GM12878 (cell line): Measurements from ENCODE around the gene PCGF1. TPM values are rescaled to one million over a fixed set of nuclear protein-coding genes. Genes with fewer than 3 reads are reported as not detected.

ENCODE experiments used
- ATAC-seq: fragments of 200-7000 bp; cut with Tn5 transposase; 3 replicates; pipeline ENCODE4 v1.9.1; 2020; ENCODE audit warnings: mild to moderate bottlenecking, moderate library complexity
- BruUV-seq: library from RNA; stranded (reverse); fragments of 400-500 nt; replicated peaks from 2 replicates; lab custom pipeline; 2021; lab: Mats Ljungman, UMichigan
- CTCF ChIA-PET: fragments of 300-600 bp; sonication (Branson Sonifier 250); formaldehyde crosslinking; extraction: SDS; loops from one replicate; lab custom pipeline; 2021; ENCODE audit warnings: inconsistent platforms; lab: Yijun Ruan, JAX
- POLR2A ChIA-PET: fragments of 350-600 bp; formaldehyde crosslinking; extraction: SDS; loops from one replicate; lab custom pipeline; 2021; ENCODE audit warnings: inconsistent platforms; lab: Charles Lee
- RAD21 ChIA-PET: fragments of 300-600 bp; sonication (Branson Sonifier 250); formaldehyde crosslinking; loops from one replicate; lab custom pipeline; 2023; ENCODE audit warnings: antibody characterized with exemption; ENCODE audit not compliant: unreplicated experiment; lab: Charles Lee
- SMC1A ChIA-PET: fragments of 300-600 bp; sonication (Branson Sonifier 250); formaldehyde crosslinking; loops from one replicate; lab custom pipeline; 2023; ENCODE audit not compliant: unreplicated experiment, uncharacterized antibody; lab: Charles Lee
- DNase-seq: peaks from one replicate; pipeline ENCODE4 v3.0.0-alpha.2; 2011; ENCODE audit warnings: low read depth, low spot score
- FAIRE-seq: peaks from 3 replicates; lab custom pipeline; 2011; peaks lifted over from hg19 to GRCh38; lab: Jason Lieb, UNC
- H2AFZ ChIP-seq: 2 replicates; pipeline ENCODE4 v1.6.0; 2011; ENCODE audit warnings: low read depth, low read length, control low read depth; ENCODE audit not compliant: control insufficient read depth
- H3K27ac ChIP-seq: 2 replicates; pipeline ENCODE4 v1.5.1; 2011; ENCODE audit warnings: control low read depth; ENCODE audit not compliant: control insufficient read depth, insufficient read depth
- H3K27me3 ChIP-seq, 2 experiments: replicated peaks in 1 of 2; 2 replicates each; pipeline versions ENCODE4 v1.6.0 to v1.6.1; 2011; ENCODE audit warnings: low read length in 1 of 2; ENCODE audit not compliant: control insufficient read depth in 2 of 2, insufficient read depth in 2 of 2
- H3K36me3 ChIP-seq, 2 experiments: 2 replicates each; pipeline ENCODE4 v1.5.1; 2011; ENCODE audit warnings: low read length in 1 of 2; ENCODE audit not compliant: control insufficient read depth in 2 of 2, insufficient read depth in 2 of 2
- H3K4me1 ChIP-seq: 2 replicates; pipeline ENCODE4 v1.6.1; 2011; ENCODE audit warnings: mild to moderate bottlenecking, low read length, moderate library complexity, mixed read lengths; ENCODE audit not compliant: control insufficient read depth, insufficient read depth
- H3K4me2 ChIP-seq: 2 replicates; pipeline ENCODE4 v1.6.0; 2011; ENCODE audit warnings: control low read depth; ENCODE audit not compliant: control insufficient read depth, insufficient read depth
- H3K4me3 ChIP-seq: fragments of 200-600 bp; sonication (generic); 2 replicates; pipeline ENCODE4 v1.5.1; 2016
- H3K79me2 ChIP-seq: 2 replicates; pipeline ENCODE4 v1.6.0; 2011; ENCODE audit warnings: low read length; ENCODE audit not compliant: control insufficient read depth, insufficient read depth
- H3K9ac ChIP-seq: 2 replicates; pipeline ENCODE4 v1.8.0; 2011; ENCODE audit warnings: low read length, control low read depth, mixed read lengths; ENCODE audit not compliant: control insufficient read depth, insufficient read depth
- H3K9me3 ChIP-seq: replicated peaks from 3 replicates; pipeline ENCODE4 v1.5.1; 2011; ENCODE audit warnings: mild to moderate bottlenecking, low read length; ENCODE audit not compliant: control insufficient read depth, insufficient read depth
- H4K20me1 ChIP-seq: 2 replicates; pipeline ENCODE4 v1.6.0; 2011; ENCODE audit not compliant: control insufficient read depth, insufficient read depth
- BACH1 ChIP-seq: fragments of 450-650 bp; IDR thresholded peaks from 2 replicates; pipeline ENCODE4 v1.6.1; 2017; ENCODE audit warnings: mild to moderate bottlenecking, borderline replicate concordance
- EZH2 ChIP-seq: IDR thresholded peaks from 2 replicates; pipeline ENCODE4 v1.6.1; 2012; ENCODE audit warnings: low read depth, mild to moderate bottlenecking, control low read depth, inconsistent platforms, low read length, borderline replicate concordance; ENCODE audit not compliant: control insufficient read depth
- IKZF2 ChIP-seq, 2 experiments: fragments of 450-650 bp; IDR thresholded peaks; 2 replicates each; pipeline ENCODE4 v1.6.1; 2017; ENCODE audit warnings: mild to moderate bottlenecking in 2 of 2, moderate library complexity in 2 of 2
- RB1 ChIP-seq: fragments of 450-650 bp; formaldehyde crosslinking; IDR thresholded peaks from 2 replicates; pipeline ENCODE4 v1.6.1; 2017; ENCODE audit warnings: mild to moderate bottlenecking, borderline replicate concordance
- RCOR1 ChIP-seq: conservative IDR thresholded peaks from 2 replicates; pipeline ENCODE4 v1.6.1; 2012; ENCODE audit warnings: low read depth, low read length, improper control_type of control experiment
- SIN3A ChIP-seq: IDR thresholded peaks from 2 replicates; pipeline ENCODE4 v1.6.1; 2012; ENCODE audit warnings: low read depth, low read length, improper control_type of control experiment
- WGBS: methylation state at CpG from one replicate; pipeline ENCODE4 v1.1.6; 2016; ENCODE audit warnings: low lambda C conversion rate; ENCODE audit not compliant: insufficient replicate concordance, insufficient coverage; ENCODE audit errors: missing lambda C conversion rate; 5-methylcytosine and 5-hydroxymethylcytosine counted together
- in situ Hi-C: fragments of 300-500 bp; cut with MboI; formaldehyde crosslinking; loops from 9 replicates; pipeline ENCODE4 v1.14.3; 2018; ENCODE audit warnings: mixed read lengths
- intact Hi-C: fragments of 100-400 bp; cut with micrococcal nuclease; formaldehyde crosslinking; loops from one replicate; pipeline ENCODE4 v1.14.2; 2022; ENCODE audit not compliant: unreplicated experiment
- polyA plus RNA-seq, 11 experiments: library from polyadenylated mRNA; depleted of rRNA in 4 of 11; unstranded in 6 of 11; stranded (reverse) in 5 of 11; fragments of >200 nt; fragmentation: Nextera tagmentation in 4 of 11; fragmentation: Illumina TruSeq in 1 of 11; extraction: Ambion mirVana in 4 of 11; extraction: Trizol in 1 of 11; gene quantifications; 1 replicate in 1 of 11; 2 replicates in 10 of 11; pipeline versions ENCODE4 v1.2.1 to v1.2.3, GENCODE V29; 2011 to 2016; ENCODE audit warnings: inconsistent platforms in 2 of 11, missing spikeins in 2 of 11, low read depth in 1 of 11
- total RNA-seq, 4 experiments: library from RNA; depleted of rRNA in 3 of 4; stranded (reverse); fragments of >200 nt in 3 of 4; fragmentation: Illumina TruSeq in 1 of 4; extraction: Trizol in 1 of 4; gene quantifications; 2 replicates each; pipeline versions ENCODE4 v1.2.1 to v1.2.3, GENCODE V29; 2013 to 2021
- TF ChIP-seq, protein P1 (sequence below): fragments of 450-650 bp; IDR thresholded peaks from 2 replicates; pipeline ENCODE4 v1.6.1; 2016; ENCODE audit warnings: mild to moderate bottlenecking, moderate library complexity, borderline replicate concordance
- TF ChIP-seq, protein P2 (sequence below): IDR thresholded peaks from 2 replicates; pipeline ENCODE4 v1.6.1; 2011; ENCODE audit warnings: low read depth, mild to moderate bottlenecking, low read length, moderate library complexity, borderline replicate concordance; ENCODE audit errors: extremely low read depth
- TF ChIP-seq, protein P3 (sequence below): fragments of 450-650 bp; IDR thresholded peaks from 2 replicates; pipeline ENCODE4 v1.6.1; 2016; ENCODE audit warnings: mild to moderate bottlenecking
- TF ChIP-seq, protein P4 (sequence below): fragments of 450-650 bp; IDR thresholded peaks from 2 replicates; pipeline ENCODE4 v1.6.1; 2017; ENCODE audit warnings: mild to moderate bottlenecking, low read depth, inconsistent platforms; ENCODE audit not compliant: poor library complexity, severe bottlenecking
- TF ChIP-seq, protein P5 (sequence below): IDR thresholded peaks from 2 replicates; pipeline ENCODE4 v1.6.1; 2012; ENCODE audit warnings: low read length, inconsistent platforms

Gene PCGF1
- total and polyA plus RNA-seq, 10 of the 15 experiments (the other 5 are each of a cell fraction or from before 2014, with no cell fraction given), result 23.1 to 50.8 (median 27.4) TPM

DNA sequence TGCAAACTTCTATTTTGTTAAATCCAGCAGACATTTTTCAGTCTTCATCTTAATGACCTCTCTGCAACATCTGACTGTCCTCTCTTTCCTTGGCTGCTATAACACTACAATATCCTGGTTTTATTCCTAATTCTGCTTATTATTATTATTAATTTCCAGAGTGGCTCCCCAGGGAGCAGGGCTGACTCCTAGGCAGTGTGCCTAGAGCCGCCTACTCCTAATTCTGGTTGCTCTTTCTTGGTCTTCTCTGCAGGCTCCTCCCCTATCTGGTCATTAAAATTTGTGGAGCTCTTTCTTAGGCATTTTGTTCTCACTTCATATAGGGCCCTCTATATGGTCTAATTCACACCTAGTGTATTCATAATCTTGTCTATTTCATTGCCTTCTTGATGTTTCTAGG is 35.5 kb upstream of the PCGF1 start:
- Histone ChIP-seq H3K4me3 (no peak overlapping the region), H3K27ac (no peak overlapping the region), H3K4me2 (no peak overlapping the region), H3K79me2 (peaks cover 12% of the 10 kb centered on the region), H4K20me1 (no peaks in the 10 kb centered on the region), H3K9me3 (no peaks in the 10 kb centered on the region), H3K4me1 (peaks cover 23% of the 10 kb centered on the region), H3K36me3 (no peaks in the 10 kb centered on the region; a peak in 3 of 4 replicates), H2AFZ (no peak overlapping the region), H3K27me3 (no peaks in the 10 kb centered on the region), H3K9ac (no peak overlapping the region)
- CTCF ChIA-PET, result interaction anchor here (1.3 to 14.3 kb wide), 4 partner anchors 13 to 61 kb away, joined by 3 to 96 read pairs (median 20); partner anchors contain the start of genes AUP1, CCDC142, DQX1 and HTRA2
- RAD21 ChIA-PET, result interaction anchor here (0.7 to 1.8 kb wide), 4 partner anchors 29 to 607 kb away, joined by 3 to 4 read pairs (median 4); partner anchors contain the start of gene PCGF1
- 96% methylated on average over 1 of the region's 1 CpG for whole genome bisulfite sequencing
- DNase-seq, result no peak
- POLR2A ChIA-PET, result interaction anchor here (1.0 to 1.1 kb wide), 2 partner anchors 30 to 37 kb away, joined by 3 read pairs; no protein-coding TSS in a partner anchor
- in situ Hi-C loops, result no loop called here
- BruUV-seq, result no TSS peak
- ATAC-seq, result no peak
- intact Hi-C loops, result no loop called here
- no peak for FAIRE-seq
- SMC1A ChIA-PET, result interaction anchor here (1.1 to 5.3 kb wide), 2 partner anchors 12 to 43 kb away, joined by 5 to 60 read pairs; no protein-coding TSS in a partner anchor
- TF ChIP-seq IKZF2 (IDR thresholded peaks at IDR 0.05) (no peak), EZH2 (no peak), RCOR1 (no peak), BACH1 (no peak), RB1 (no peak), SIN3A (no peak)
- TF ChIP-seq, protein P1, sequence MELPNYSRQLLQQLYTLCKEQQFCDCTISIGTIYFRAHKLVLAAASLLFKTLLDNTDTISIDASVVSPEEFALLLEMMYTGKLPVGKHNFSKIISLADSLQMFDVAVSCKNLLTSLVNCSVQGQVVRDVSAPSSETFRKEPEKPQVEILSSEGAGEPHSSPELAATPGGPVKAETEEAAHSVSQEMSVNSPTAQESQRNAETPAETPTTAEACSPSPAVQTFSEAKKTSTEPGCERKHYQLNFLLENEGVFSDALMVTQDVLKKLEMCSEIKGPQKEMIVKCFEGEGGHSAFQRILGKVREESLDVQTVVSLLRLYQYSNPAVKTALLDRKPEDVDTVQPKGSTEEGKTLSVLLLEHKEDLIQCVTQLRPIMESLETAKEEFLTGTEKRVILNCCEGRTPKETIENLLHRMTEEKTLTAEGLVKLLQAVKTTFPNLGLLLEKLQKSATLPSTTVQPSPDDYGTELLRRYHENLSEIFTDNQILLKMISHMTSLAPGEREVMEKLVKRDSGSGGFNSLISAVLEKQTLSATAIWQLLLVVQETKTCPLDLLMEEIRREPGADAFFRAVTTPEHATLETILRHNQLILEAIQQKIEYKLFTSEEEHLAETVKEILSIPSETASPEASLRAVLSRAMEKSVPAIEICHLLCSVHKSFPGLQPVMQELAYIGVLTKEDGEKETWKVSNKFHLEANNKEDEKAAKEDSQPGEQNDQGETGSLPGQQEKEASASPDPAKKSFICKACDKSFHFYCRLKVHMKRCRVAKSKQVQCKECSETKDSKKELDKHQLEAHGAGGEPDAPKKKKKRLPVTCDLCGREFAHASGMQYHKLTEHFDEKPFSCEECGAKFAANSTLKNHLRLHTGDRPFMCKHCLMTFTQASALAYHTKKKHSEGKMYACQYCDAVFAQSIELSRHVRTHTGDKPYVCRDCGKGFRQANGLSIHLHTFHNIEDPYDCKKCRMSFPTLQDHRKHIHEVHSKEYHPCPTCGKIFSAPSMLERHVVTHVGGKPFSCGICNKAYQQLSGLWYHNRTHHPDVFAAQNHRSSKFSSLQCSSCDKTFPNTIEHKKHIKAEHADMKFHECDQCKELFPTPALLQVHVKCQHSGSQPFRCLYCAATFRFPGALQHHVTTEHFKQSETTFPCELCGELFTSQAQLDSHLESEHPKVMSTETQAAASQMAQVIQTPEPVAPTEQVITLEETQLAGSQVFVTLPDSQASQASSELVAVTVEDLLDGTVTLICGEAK, result no peak
- TF ChIP-seq, protein P2, sequence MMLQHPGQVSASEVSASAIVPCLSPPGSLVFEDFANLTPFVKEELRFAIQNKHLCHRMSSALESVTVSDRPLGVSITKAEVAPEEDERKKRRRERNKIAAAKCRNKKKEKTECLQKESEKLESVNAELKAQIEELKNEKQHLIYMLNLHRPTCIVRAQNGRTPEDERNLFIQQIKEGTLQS, result no peak
- TF ChIP-seq, protein P3, sequence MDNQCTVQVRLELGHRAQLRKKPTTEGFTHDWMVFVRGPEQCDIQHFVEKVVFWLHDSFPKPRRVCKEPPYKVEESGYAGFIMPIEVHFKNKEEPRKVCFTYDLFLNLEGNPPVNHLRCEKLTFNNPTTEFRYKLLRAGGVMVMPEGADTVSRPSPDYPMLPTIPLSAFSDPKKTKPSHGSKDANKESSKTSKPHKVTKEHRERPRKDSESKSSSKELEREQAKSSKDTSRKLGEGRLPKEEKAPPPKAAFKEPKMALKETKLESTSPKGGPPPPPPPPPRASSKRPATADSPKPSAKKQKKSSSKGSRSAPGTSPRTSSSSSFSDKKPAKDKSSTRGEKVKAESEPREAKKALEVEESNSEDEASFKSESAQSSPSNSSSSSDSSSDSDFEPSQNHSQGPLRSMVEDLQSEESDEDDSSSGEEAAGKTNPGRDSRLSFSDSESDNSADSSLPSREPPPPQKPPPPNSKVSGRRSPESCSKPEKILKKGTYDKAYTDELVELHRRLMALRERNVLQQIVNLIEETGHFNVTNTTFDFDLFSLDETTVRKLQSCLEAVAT, result no peak
- TF ChIP-seq, protein P4, sequence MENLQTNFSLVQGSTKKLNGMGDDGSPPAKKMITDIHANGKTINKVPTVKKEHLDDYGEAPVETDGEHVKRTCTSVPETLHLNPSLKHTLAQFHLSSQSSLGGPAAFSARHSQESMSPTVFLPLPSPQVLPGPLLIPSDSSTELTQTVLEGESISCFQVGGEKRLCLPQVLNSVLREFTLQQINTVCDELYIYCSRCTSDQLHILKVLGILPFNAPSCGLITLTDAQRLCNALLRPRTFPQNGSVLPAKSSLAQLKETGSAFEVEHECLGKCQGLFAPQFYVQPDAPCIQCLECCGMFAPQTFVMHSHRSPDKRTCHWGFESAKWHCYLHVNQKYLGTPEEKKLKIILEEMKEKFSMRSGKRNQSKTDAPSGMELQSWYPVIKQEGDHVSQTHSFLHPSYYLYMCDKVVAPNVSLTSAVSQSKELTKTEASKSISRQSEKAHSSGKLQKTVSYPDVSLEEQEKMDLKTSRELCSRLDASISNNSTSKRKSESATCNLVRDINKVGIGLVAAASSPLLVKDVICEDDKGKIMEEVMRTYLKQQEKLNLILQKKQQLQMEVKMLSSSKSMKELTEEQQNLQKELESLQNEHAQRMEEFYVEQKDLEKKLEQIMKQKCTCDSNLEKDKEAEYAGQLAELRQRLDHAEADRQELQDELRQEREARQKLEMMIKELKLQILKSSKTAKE, result no peak
- TF ChIP-seq, protein P5, sequence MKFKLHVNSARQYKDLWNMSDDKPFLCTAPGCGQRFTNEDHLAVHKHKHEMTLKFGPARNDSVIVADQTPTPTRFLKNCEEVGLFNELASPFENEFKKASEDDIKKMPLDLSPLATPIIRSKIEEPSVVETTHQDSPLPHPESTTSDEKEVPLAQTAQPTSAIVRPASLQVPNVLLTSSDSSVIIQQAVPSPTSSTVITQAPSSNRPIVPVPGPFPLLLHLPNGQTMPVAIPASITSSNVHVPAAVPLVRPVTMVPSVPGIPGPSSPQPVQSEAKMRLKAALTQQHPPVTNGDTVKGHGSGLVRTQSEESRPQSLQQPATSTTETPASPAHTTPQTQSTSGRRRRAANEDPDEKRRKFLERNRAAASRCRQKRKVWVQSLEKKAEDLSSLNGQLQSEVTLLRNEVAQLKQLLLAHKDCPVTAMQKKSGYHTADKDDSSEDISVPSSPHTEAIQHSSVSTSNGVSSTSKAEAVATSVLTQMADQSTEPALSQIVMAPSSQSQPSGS, result no peak
